Sigmoid colon (tissue), 7 donors: ENCODE results near the gene HRC. TPM values are rescaled to one million over a fixed set of nuclear protein-coding genes. Genes with fewer than 3 reads are reported as not detected.
"Not testable (repeated sequence)": the region's sequence is repeated elsewhere in the genome, so short reads cannot be mapped to it uniquely, and the experiment has no call there.

ENCODE experiments used
- DNase-seq: peaks from one replicate; pipeline ENCODE4 v3.0.0-alpha.2; 2019
- H3K27ac ChIP-seq, 4 donors: fragments of 200-600 bp; sonication (generic); one replicate each; pipeline ENCODE4 v1.5.1; 2016 to 2019; ENCODE audit warnings: mild to moderate bottlenecking in 1 of 4
- H3K27me3 ChIP-seq, 3 donors: fragments of 200-600 bp; sonication (generic); one replicate each; pipeline ENCODE4 v1.5.1; 2019; ENCODE audit warnings: mild to moderate bottlenecking in 1 of 3
- H3K36me3 ChIP-seq, 4 donors: fragments of 200-600 bp; sonication (generic); one replicate each; pipeline ENCODE4 v1.5.1; 2016 to 2019
- H3K4me1 ChIP-seq, 4 donors: fragments of 200-600 bp; sonication (generic); one replicate each; pipeline ENCODE4 v1.5.1; 2017 to 2019
- H3K4me3 ChIP-seq, 4 donors: fragments of 200-600 bp; sonication (generic); one replicate each; pipeline ENCODE4 v1.5.1; 2017 to 2019; ENCODE audit warnings: mild to moderate bottlenecking in 2 of 4, moderate library complexity in 1 of 4
- H3K9me3 ChIP-seq, 4 donors: fragments of 200-600 bp in 3 of 4; sonication (generic) in 3 of 4; one replicate each; pipeline versions ENCODE4 v1.5.1 to v1.6.1; 2013 to 2019
- CTCF ChIP-seq, 4 experiments: fragments of 450-650 bp in 3 of 4; fragments of 200-600 bp in 1 of 4; IDR thresholded peaks; one replicate each; pipeline ENCODE4 v1.5.1; 2016 to 2019; ENCODE audit warnings: antibody characterized with exemption in 4 of 4, mild to moderate bottlenecking in 3 of 4, moderate library complexity in 2 of 4
- EP300 ChIP-seq, 4 donors: sonication (generic); formaldehyde crosslinking; IDR thresholded peaks; one replicate each; pipeline ENCODE4 v1.6.1; 2017; ENCODE audit warnings: antibody characterized with exemption in 4 of 4
- POLR2A ChIP-seq, 2 donors: fragments of 450-650 bp; IDR thresholded peaks; one replicate each; pipeline ENCODE4 v1.6.1; 2016; ENCODE audit warnings: antibody characterized with exemption in 2 of 2, mild to moderate bottlenecking in 2 of 2, moderate library complexity in 2 of 2
- POLR2AphosphoS5 ChIP-seq, 4 donors: sonication (generic); formaldehyde crosslinking; IDR thresholded peaks; one replicate each; pipeline ENCODE4 v1.6.1; 2017; ENCODE audit warnings: antibody characterized with exemption in 4 of 4
- WGBS, 2 donors: extraction: QIAGEN DNeasy Blood & Tissue Kit; methylation state at CpG; one replicate each; pipeline ENCODE4 v1.1.7; 2013; 5-methylcytosine and 5-hydroxymethylcytosine counted together
- intact Hi-C: fragments of 100-400 bp; cut with DNase I; formaldehyde crosslinking; loops from one replicate; pipeline ENCODE4 v1.15.1; 2023
- polyA plus RNA-seq, 3 donors: library from polyadenylated mRNA; stranded (reverse); fragments of 200-250 nt; gene quantifications; one replicate each; pipeline ENCODE4 v1.2.3, GENCODE V29; 2013
- total RNA-seq, 4 donors: library from RNA; depleted of rRNA; stranded (reverse); fragments of >200 nt; gene quantifications; one replicate each; pipeline ENCODE4 v1.1.0, GENCODE V29; 2016
- donor health status: healthy with polysubstance abuse.
- donor health status: Bipolar disorder and iron deficiency.
- donor health status: healthy.

The HRC gene
- total and polyA plus RNA-seq, 7 donors = 0.16 to 6.6 (median 0.83) TPM

- 82 to 87% methylated on average over 4 of the region's 4 CpGs for WGBS, 2 donors
- no peak for TF ChIP-seq POLR2A (IDR thresholded peaks at IDR 0.05)
- TF ChIP-seq EP300 (IDR thresholded peaks at IDR 0.05) = no peak
- TF ChIP-seq POLR2AphosphoS5 (IDR thresholded peaks at IDR 0.05) = no peak
- TF ChIP-seq CTCF (IDR thresholded peaks at IDR 0.05) = no peak
- intact Hi-C loops = no loop called here
- Histone ChIP-seq H3K9me3 (no peaks in the 10 kb centered on the region), H3K4me3 (no peak overlapping the region), H3K36me3 (no peaks in the 10 kb centered on the region), H3K27ac (no peak overlapping the region), H3K27me3 (no peaks in the 10 kb centered on the region), H3K4me1 (peaks cover 0 to 18% (median 11%) of the 10 kb centered on the region in 4 donors)
- no peak for DNase-seq
Observed at GRCh38 chr19:49126575-49126974, 28.6 kb downstream of the HRC start.

- 14 to 53% methylated on average over 23 of the region's 23 CpGs for WGBS, 2 donors
- no peak overlapping the region for H3K4me3 ChIP-seq
Observed at GRCh38 chr19:49125025-49125731, 30.0 kb downstream of the HRC start.

GRCh38 chr19:49123285-49123684 lies 31.9 kb downstream of the HRC start:
- H3K36me3 ChIP-seq, intact Hi-C loops, H3K4me3 ChIP-seq, H3K27ac ChIP-seq, H3K9me3 ChIP-seq, H3K27me3 ChIP-seq, DNase-seq: not testable (repeated sequence)
- peaks cover 0 to 28% (median 23%) of the 10 kb centered on the region in 4 donors for H3K4me1 ChIP-seq
- WGBS, 2 donors = 84 to 93% methylated on average over 11 of the region's 11 CpGs

More at GRCh38 chr19:49125025-49125731, 30.0 kb downstream of the HRC start:
- intact Hi-C loops = no loop called here
- Histone ChIP-seq H3K27me3 (no peaks in the 10 kb centered on the region), H3K9me3 (no peaks in the 10 kb centered on the region), H3K36me3 (no peaks in the 10 kb centered on the region), H3K27ac (no peak overlapping the region), H3K4me1 (peaks cover 0 to 22% (median 12%) of the 10 kb centered on the region in 4 donors)
- TF ChIP-seq CTCF (IDR thresholded peaks at IDR 0.05) (no peak), EP300 (IDR thresholded peaks at IDR 0.05) (no peak), POLR2A (IDR thresholded peaks at IDR 0.05) (no peak), POLR2AphosphoS5 (IDR thresholded peaks at IDR 0.05) (no peak)
- DNase-seq = no peak

- 78 to 89% methylated on average over 10 of the region's 10 CpGs for WGBS, 2 donors
- H3K4me1 ChIP-seq = peaks cover 0 to 31% (median 26%) of the 10 kb centered on the region in 4 donors
- H3K36me3 ChIP-seq, intact Hi-C loops, H3K4me3 ChIP-seq, H3K27me3 ChIP-seq, H3K27ac ChIP-seq, DNase-seq, H3K9me3 ChIP-seq: not testable (repeated sequence)
Observed at GRCh38 chr19:49121841-49122240, 33.4 kb downstream of the HRC start.

GRCh38 chr19:49120868-49121267 lies 34.3 kb downstream of the HRC start:
- no peak overlapping the region for H3K4me3 ChIP-seq
- intact Hi-C loops = no loop called here
- no peaks in the 10 kb centered on the region for H3K27me3 ChIP-seq
- no peaks in the 10 kb centered on the region for H3K9me3 ChIP-seq
- WGBS, 2 donors = 90 to 96% methylated on average over 2 of the region's 2 CpGs
- no peak for TF ChIP-seq POLR2AphosphoS5 (IDR thresholded peaks at IDR 0.05)
- no peak for TF ChIP-seq CTCF (IDR thresholded peaks at IDR 0.05)
- no peak for TF ChIP-seq POLR2A (IDR thresholded peaks at IDR 0.05)
- TF ChIP-seq EP300 (IDR thresholded peaks at IDR 0.05) = no peak
- H3K27ac ChIP-seq = no peak overlapping the region
- no peak for DNase-seq
- no peaks in the 10 kb centered on the region for H3K36me3 ChIP-seq
- H3K4me1 ChIP-seq = peaks cover 0 to 31% (median 26%) of the 10 kb centered on the region in 4 donors

GRCh38 chr19:49120325-49120683 lies 34.9 kb downstream of the HRC start:
- 18 to 21% methylated on average over 16 of the region's 16 CpGs for WGBS, 2 donors
- TF ChIP-seq POLR2AphosphoS5 (IDR thresholded peaks at IDR 0.05) = no peak
- intact Hi-C loops = no loop called here
- Histone ChIP-seq H3K27ac (peak overlapping the region in 1 of 4 donors; percentile 95), H3K4me1 (peaks cover 0 to 31% (median 26%) of the 10 kb centered on the region in 4 donors), H3K4me3 (peak overlapping the region in 2 of 4 donors; percentile 66 to 69), H3K27me3 (no peaks in the 10 kb centered on the region), H3K9me3 (no peaks in the 10 kb centered on the region), H3K36me3 (no peaks in the 10 kb centered on the region)
- no peak for DNase-seq
